Spinal cord (tissue), 10 donors: ENCODE results near the gene NOL4L. TPM values are rescaled to one million over a fixed set of nuclear protein-coding genes. Genes with fewer than 3 reads are reported as not detected.

Experiments used
- DNase-seq, 6 donors: peaks; one replicate each; pipeline versions ENCODE4 v3.0.0 to v3.0.0-alpha.2; 2013 to 2015; ENCODE audit warnings: low spot score in 6 of 6, low read depth in 4 of 6
- H3K27ac ChIP-seq: one replicate; pipeline ENCODE4 v1.5.1; 2013; ENCODE audit warnings: low read depth, low read length, control low read depth
- H3K27me3 ChIP-seq: one replicate; pipeline ENCODE4 v1.6.1; 2013; ENCODE audit warnings: low read length; ENCODE audit not compliant: control insufficient read depth, insufficient read depth
- H3K36me3 ChIP-seq: one replicate; pipeline ENCODE4 v1.6.1; 2013; ENCODE audit warnings: low read length; ENCODE audit not compliant: control insufficient read depth, insufficient read depth
- H3K4me1 ChIP-seq: one replicate; pipeline ENCODE4 v1.6.1; 2013; ENCODE audit warnings: low read length; ENCODE audit not compliant: control insufficient read depth, insufficient read depth
- H3K4me3 ChIP-seq: one replicate; pipeline ENCODE4 v1.5.1; 2013; ENCODE audit warnings: low read depth, low read length, control low read depth
- H3K9me3 ChIP-seq: one replicate; pipeline ENCODE4 v1.6.1; 2013; ENCODE audit warnings: low read length; ENCODE audit not compliant: control insufficient read depth, insufficient read depth
- WGBS: methylation state at CpG from one replicate; pipeline ENCODE4 v1.1.5; 2013; ENCODE audit warnings: missing lambda C conversion rate; ENCODE audit not compliant: insufficient coverage; 5-methylcytosine and 5-hydroxymethylcytosine counted together
- polyA plus RNA-seq, 2 donors: library from polyadenylated mRNA; unstranded; fragments of 120-200 nt; gene quantifications; one replicate each; pipeline ENCODE4 v1.2.1, GENCODE V29; 2013; ENCODE audit not compliant: insufficient read length in 2 of 2
- total RNA-seq, 2 donors: library from RNA; depleted of rRNA in 1 of 2; stranded (reverse); fragments of 120-200 nt in 1 of 2; fragments of >200 nt in 1 of 2; gene quantifications; one replicate each; pipeline versions ENCODE4 v1.2.3 to v1.2.4, GENCODE V29; 2013 to 2014
- donor health status: healthy.

NOL4L gene
- total and polyA plus RNA-seq, 4 donors = 13.3 to 67.6 (median 44.5) TPM

GRCh38 chr20:32588040-32588439 lies 2.9 kb upstream of the NOL4L start:
- H3K27ac ChIP-seq = no peak overlapping the region
- DNase-seq = no peak
- H3K9me3 ChIP-seq = no peaks in the 10 kb centered on the region
- H3K4me1 ChIP-seq = peaks cover 5% of the 10 kb centered on the region
- 48% methylated on average over 4 of the region's 5 CpGs for WGBS
- H3K27me3 ChIP-seq = peaks cover 10% of the 10 kb centered on the region
- no peaks in the 10 kb centered on the region for H3K36me3 ChIP-seq
- H3K4me3 ChIP-seq = no peak overlapping the region

GRCh38 chr20:32586291-32586690 lies 1.2 kb upstream of the NOL4L start:
- Histone ChIP-seq H3K36me3 (peaks cover 2% of the 10 kb centered on the region), H3K27me3 (peaks cover 10% of the 10 kb centered on the region), H3K4me3 (no peak overlapping the region), H3K27ac (no peak overlapping the region), H3K4me1 (peaks cover 20% of the 10 kb centered on the region), H3K9me3 (no peaks in the 10 kb centered on the region)
- 61% methylated on average over 6 of the region's 8 CpGs for WGBS
- no peak for DNase-seq

GRCh38 chr20:32585586-32586127 lies 524 bp upstream of the NOL4L start:
- peaks cover 10% of the 10 kb centered on the region for H3K27me3 ChIP-seq
- WGBS = 9% methylated on average over 32 of the region's 32 CpGs
- H3K36me3 ChIP-seq = peaks cover 2% of the 10 kb centered on the region
- DNase-seq = no peak
- H3K9me3 ChIP-seq = no peaks in the 10 kb centered on the region
- H3K4me1 ChIP-seq = peaks cover 26% of the 10 kb centered on the region
- no peak overlapping the region for H3K4me3 ChIP-seq
- no peak overlapping the region for H3K27ac ChIP-seq

- H3K4me1 ChIP-seq = peaks cover 28% of the 10 kb centered on the region
- no peaks in the 10 kb centered on the region for H3K9me3 ChIP-seq
- H3K27me3 ChIP-seq = peaks cover 10% of the 10 kb centered on the region
- 1% methylated on average over 10 of the region's 52 CpGs for WGBS
- peaks cover 2% of the 10 kb centered on the region for H3K36me3 ChIP-seq
- H3K4me3 ChIP-seq = no peak overlapping the region
- DNase-seq = peak in 1 of 6 donors; percentile 52
- H3K27ac ChIP-seq = no peak overlapping the region
These were observed 1.5 kb downstream of the NOL4L start for GRCh38 chr20:32583581-32584070.

GRCh38 chr20:32582659-32583580 lies 2.2 kb downstream of the NOL4L start:
- WGBS = 2% methylated on average over 56 of the region's 91 CpGs
- Histone ChIP-seq H3K9me3 (no peaks in the 10 kb centered on the region), H3K4me3 (peak overlapping the region; percentile 29), H3K27me3 (peaks cover 10% of the 10 kb centered on the region), H3K4me1 (peaks cover 28% of the 10 kb centered on the region), H3K27ac (no peak overlapping the region), H3K36me3 (peaks cover 2% of the 10 kb centered on the region)
- peak in 2 of 6 donors; percentile 52 to 80 for DNase-seq

GRCh38 chr20:32581839-32582658 lies 3.1 kb downstream of the NOL4L start:
- Histone ChIP-seq H3K9me3 (no peaks in the 10 kb centered on the region), H3K36me3 (peaks cover 2% of the 10 kb centered on the region), H3K27me3 (peaks cover 10% of the 10 kb centered on the region), H3K27ac (no peak overlapping the region), H3K4me1 (peaks cover 28% of the 10 kb centered on the region), H3K4me3 (no peak overlapping the region)
- 62% methylated on average over 19 of the region's 20 CpGs for WGBS
- DNase-seq = no peak

GRCh38 chr20:32580970-32581838 lies 3.9 kb downstream of the NOL4L start:
- Histone ChIP-seq H3K27ac (no peak overlapping the region), H3K36me3 (peaks cover 6% of the 10 kb centered on the region), H3K4me1 (peaks cover 31% of the 10 kb centered on the region), H3K27me3 (peaks cover 5% of the 10 kb centered on the region), H3K4me3 (no peak overlapping the region), H3K9me3 (no peaks in the 10 kb centered on the region)
- no peak for DNase-seq
- 48% methylated on average over 12 of the region's 19 CpGs for WGBS

GRCh38 chr20:32580219-32580969 lies 4.7 kb downstream of the NOL4L start:
- H3K27ac ChIP-seq = no peak overlapping the region
- no peak overlapping the region for H3K4me3 ChIP-seq

More at GRCh38 chr20:32580219-32580969, 4.7 kb downstream of the NOL4L start:
- Histone ChIP-seq H3K36me3 (peaks cover 6% of the 10 kb centered on the region), H3K27me3 (no peaks in the 10 kb centered on the region), H3K9me3 (no peaks in the 10 kb centered on the region), H3K4me1 (peaks cover 28% of the 10 kb centered on the region)
- WGBS = 75% methylated on average over 11 of the region's 21 CpGs
- no peak for DNase-seq
